GM12864 (cell line): ENCODE measurements around the gene AVL9.

Experiments used
- DNase-seq: peaks from one replicate; pipeline ENCODE4 v3.0.0-alpha.2; 2011; ENCODE audit warnings: low read depth
- H3K4me3 ChIP-seq: 2 replicates; pipeline ENCODE4 v1.5.1; 2011; ENCODE audit warnings: mild to moderate bottlenecking, low read depth, low read length, control low read depth
- CTCF ChIP-seq: IDR thresholded peaks from 2 replicates; pipeline ENCODE4 v1.5.1; 2011; ENCODE audit warnings: low read depth, mild to moderate bottlenecking, moderate library complexity, low read length, control low read depth, inconsistent platforms; ENCODE audit errors: missing control alignments

AVL9 gene

DNA sequence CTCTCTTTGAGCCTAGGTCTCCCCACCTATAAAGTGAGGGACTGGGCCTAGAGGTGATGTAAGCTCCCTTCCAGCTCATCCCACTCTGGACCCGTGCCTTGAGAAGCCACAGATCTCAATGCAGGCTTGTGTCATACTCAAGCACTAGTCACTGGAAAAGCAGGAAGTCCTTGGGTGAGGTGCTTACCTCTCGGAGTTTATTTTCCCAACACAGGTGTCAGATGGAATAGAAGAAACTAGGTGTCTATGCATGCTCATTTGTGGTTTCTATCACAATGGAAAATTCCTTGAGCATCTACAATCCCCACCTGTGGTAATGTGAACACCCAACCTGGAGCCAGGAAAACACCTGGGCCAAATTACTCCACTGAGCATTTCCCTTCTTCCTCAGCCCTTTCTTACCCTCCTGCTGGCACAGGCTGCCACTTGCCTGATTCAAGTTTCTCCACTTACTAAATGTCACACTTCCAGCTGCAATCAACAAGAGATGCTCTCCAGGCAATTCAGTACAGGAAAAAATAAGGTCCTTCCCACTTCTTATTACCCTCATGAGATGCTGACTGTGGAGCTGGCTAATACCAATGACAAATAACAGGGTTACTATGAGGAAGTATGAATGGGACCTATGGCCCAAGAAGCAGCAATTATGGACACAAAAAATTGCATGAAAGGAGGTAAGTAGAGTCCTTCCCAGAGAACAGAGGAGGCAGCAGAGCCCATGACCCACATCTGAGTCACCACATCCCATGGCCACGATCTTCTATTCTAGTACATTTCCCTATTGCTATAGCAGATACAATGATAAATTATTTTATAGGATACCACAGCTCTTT, 18.3 kb upstream of the AVL9 start:
- DNase-seq: no peak
- no peak overlapping the region for H3K4me3 ChIP-seq
- TF ChIP-seq CTCF: no peak

- no peak overlapping the region for H3K4me3 ChIP-seq
- no peak for TF ChIP-seq CTCF
- no peak for DNase-seq
These were observed 17.7 kb upstream of the AVL9 start for GRCh38 chr7:32477649-32477980.

GRCh38 chr7:32479574-32480200, 15.6 kb upstream of the AVL9 start:
- no peak for DNase-seq
- TF ChIP-seq CTCF: peak; percentile 87
- no peak overlapping the region for H3K4me3 ChIP-seq

- DNase-seq: no peak
- no peak overlapping the region for H3K4me3 ChIP-seq
- no peak for TF ChIP-seq CTCF
These were observed 14.1 kb upstream of the AVL9 start for GRCh38 chr7:32481176-32481575.

DNA sequence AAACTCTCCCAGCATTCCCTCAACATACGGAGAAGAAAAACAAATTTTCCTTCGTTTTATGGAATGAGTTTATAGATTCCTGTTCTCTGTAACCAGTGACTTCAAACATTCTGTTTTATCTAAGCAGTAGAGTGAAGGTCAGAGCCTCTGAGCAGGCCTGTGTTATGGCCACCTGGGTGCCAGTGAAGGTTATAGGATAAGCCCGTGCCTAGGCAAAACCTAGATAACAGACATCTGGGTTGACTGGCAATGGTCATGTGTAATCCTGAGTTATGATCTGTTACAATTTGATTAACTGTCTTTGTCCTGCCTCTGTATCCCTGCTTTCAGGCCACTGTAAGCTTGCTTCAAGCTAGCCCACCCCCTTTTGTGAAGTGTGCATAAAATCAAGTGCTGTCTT, 13.4 kb upstream of the AVL9 start:
- TF ChIP-seq CTCF: no peak
- H3K4me3 ChIP-seq: no peak overlapping the region
- DNase-seq: no peak

DNA sequence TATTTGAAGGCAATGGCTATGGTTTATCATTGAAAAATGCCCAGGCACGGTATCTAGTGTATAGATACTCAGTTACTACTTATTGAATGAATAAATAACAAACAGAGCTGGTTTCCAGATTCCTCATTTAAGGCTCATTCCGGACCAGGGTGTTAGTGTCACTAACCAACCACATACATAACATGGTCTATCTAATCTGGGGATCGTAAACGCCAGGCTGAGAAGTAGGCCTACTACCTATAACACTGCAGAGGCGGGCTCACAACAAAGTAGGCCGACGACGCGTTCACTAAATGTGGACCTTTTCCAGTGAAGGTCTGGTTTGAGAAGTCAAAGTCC, 5.5 kb upstream of the AVL9 start:
- peak overlapping the region; percentile 91 for H3K4me3 ChIP-seq
- no peak for TF ChIP-seq CTCF
- DNase-seq: no peak
